Measurements from ENCODE around the gene GALNT13.

The GALNT13 gene

GRCh38 chr2:153944800-153945199 is 73.1 kb downstream of the GALNT13 start:
- DNase-seq (ENCODE audit: low read depth in 2 of 2) = no peak

- no peak for DNase-seq (ENCODE audit: low read depth in 2 of 2)
Measured at GRCh38 chr2:153946036-153946435, 74.3 kb downstream of the GALNT13 start.

- DNase-seq (ENCODE audit: low read depth in 2 of 2) = no peak
Measured at GRCh38 chr2:153953761-153954160, 82.0 kb downstream of the GALNT13 start.

- no peak for DNase-seq (ENCODE audit: low read depth in 2 of 2)
Measured at GRCh38 chr2:153963256-153963655, 91.5 kb downstream of the GALNT13 start.

GRCh38 chr2:153967248-153967973 is 95.7 kb downstream of the GALNT13 start:
- no peak for DNase-seq (ENCODE audit: low read depth in 2 of 2)

DNA sequence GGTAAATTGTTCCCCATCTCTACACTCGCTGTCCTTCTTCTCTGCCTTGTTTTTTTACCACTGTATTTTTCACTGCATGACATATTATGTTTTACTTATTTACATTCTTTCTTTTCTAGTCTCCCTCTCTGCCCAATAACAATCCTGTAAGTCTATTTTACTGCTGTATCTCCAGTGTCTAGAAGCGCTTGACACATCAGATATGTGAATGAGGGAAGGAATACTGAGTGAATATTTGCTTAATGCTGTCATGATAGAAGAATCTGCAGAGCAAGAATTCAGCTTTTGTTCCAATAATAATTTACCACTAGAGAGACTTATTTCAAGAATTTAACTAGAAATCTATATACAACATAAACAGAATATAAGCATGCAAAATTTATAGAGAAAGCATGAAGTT is 99.5 kb downstream of the GALNT13 start:
- DNase-seq (ENCODE audit: low read depth in 2 of 2) = no peak

GRCh38 chr2:153971855-153972254 is 100.1 kb downstream of the GALNT13 start:
- no peak for DNase-seq (ENCODE audit: low read depth in 2 of 2)

DNA sequence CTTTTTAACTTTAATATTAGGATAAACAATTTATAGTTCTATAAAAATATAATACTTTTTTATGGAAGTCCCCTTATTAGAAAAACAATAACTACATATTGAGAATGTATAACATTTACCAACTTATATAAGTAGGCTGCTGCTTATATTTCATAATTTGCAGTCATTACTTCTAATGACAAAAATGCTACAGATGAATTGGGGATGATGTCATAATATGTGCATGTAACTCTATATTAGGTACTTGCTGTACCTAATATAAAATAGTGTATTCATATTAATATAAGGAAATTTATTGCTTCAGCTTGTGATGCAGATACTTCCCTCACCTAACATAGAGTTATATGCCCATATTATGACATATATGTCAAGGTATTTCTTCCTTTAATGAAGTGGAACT is 100.7 kb downstream of the GALNT13 start:
- DNase-seq (ENCODE audit: low read depth in 2 of 2) = no peak

DNA sequence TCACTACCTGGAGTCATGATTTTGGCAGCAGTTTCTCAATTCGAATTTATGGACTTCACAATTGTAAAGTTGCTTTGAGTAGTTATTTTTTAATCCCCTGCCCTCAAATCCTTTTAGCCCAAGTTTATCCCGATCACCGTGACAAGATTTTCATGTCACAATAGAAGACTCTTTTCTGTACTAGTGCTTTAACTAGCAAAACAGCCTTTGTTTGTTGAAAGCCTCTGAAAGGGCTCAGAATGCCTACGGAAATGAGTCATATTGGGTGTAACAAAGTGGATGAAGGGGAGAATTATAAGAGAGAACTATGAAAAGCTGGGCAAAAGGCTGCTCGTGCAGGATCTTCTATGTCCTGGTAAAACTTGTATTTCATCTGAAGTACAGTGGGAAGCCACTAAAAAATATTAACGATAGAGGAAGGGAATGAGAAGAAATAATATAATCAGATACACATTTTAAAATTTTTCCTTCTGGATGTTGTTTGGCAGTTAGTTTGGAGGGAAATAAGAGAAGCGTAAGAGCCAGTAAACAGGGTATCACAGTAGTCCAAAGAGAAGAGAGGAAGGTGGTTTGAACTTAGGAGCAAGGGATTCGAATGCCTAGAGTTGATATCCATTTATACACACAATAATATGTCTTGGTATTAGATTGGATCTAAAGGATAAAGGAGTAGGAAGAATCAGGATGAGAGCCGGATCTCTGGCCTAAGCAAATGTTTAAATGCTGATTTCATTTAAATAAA is 114.9 kb downstream of the GALNT13 start:
- no peak for DNase-seq (ENCODE audit: low read depth in 2 of 2)

DNA sequence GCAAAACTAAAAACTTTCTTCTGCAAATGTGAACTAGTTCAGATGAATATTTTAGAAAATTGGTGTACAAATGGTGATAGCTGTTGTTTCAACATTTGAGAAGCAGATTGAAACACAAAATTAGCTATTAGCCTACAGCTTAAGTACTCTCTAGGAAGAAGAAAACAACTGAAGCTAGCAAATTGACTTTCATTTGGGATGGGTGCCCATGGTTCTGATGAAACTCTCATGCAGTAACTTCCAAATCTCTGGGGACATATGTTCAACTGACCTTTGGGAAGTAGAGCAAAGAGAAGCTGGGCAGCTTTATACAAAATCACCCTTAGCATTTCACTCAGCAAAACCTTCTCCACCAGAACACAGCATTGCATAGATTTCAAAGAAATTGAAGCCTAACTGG is 119.0 kb downstream of the GALNT13 start:
- no peak for DNase-seq (ENCODE audit: low read depth in 2 of 2)

GRCh38 chr2:154013514-154013913 is 141.8 kb downstream of the GALNT13 start:
- no peak for DNase-seq (ENCODE audit: low read depth in 2 of 2)

- DNase-seq (ENCODE audit: low read depth in 2 of 2) = no peak
Measured at GRCh38 chr2:154015233-154015632, 143.5 kb downstream of the GALNT13 start.

DNA sequence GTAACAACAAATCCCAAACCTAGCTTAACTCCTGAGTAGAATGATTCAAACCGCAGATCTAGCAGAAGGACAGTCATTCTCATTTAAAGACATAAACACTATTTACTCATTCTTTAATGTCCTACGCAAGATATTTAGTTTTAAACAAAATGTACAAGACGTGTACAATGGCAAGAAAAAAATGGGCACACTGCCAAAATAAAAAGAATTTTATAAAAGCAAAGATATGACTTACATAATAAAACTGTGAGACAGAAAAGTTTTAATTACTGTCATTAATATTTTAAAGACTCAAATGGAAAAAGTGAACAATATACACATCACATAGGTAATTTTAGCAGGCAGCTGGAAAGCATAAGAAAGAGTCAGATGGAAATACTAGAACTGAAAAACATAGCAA is 157.8 kb downstream of the GALNT13 start:
- no peak for DNase-seq (ENCODE audit: low read depth in 2 of 2)

DNA sequence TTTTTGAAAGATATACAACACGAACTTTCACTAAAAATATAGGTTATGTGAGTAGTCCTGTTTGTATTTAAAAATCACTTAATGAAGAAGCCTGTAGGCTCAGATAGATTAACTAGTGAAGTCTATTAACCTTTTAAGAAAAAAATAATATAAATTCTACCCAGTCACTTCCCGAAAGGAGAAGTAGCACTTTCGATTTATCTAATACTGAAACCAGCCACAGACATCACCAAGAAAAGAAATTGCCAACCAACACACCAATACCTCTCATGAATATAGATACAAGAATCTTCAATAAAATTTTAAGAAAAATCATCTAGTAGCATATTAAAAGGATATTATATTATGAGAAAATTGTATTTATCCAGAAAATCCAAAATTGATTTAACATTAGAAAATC is 160.5 kb downstream of the GALNT13 start:
- no peak for DNase-seq (ENCODE audit: low read depth in 2 of 2)

DNA sequence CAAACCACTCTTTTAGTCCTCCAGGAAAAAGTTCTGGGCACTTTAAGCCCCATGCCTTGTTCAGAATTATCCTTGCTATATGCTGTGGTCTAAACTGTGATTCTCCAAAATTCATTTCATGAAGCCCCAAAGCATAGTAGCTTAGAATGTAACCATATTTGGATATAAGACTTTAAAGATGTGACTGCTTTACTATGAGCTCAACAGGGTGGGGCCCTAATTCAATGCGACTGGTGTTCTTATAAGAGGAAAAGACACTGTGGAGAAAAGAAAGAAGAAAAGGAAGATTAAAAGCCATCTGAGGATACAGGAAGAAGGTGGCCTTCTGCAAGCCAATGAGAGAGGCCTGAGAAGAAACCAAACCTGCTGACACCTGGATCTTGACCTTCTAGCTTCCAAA is 174.8 kb downstream of the GALNT13 start:
- no peak for DNase-seq (ENCODE audit: low read depth in 2 of 2)

GRCh38 chr2:154048905-154049304 is 177.2 kb downstream of the GALNT13 start:
- no peak for DNase-seq (ENCODE audit: low read depth in 2 of 2)

GRCh38 chr2:154049561-154049960 is 177.8 kb downstream of the GALNT13 start:
- DNase-seq (ENCODE audit: low read depth in 2 of 2) = no peak

DNA sequence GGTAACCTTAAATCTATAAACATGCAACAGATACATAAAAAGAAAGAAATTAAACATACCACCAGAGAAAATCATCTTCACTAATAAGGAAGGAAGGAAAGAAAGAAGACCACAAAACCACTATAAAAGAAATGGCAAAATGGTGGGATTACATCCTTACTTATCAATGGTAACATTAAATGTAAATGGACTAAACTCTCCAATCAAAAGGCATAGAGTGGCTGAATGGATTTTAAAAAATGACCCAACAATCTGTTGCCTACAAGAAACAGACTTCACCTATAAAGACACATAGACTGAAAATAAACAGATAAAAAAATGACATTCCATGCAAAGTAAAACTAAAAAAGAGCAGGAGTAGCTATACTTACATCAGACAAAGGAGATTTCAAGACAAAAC is 195.4 kb downstream of the GALNT13 start:
- no peak for DNase-seq (ENCODE audit: low read depth in 2 of 2)

- no peak for DNase-seq (ENCODE audit: low read depth in 2 of 2)
Measured at GRCh38 chr2:154078926-154079325, 207.2 kb downstream of the GALNT13 start.

- no peak for DNase-seq (ENCODE audit: low read depth in 2 of 2)
Measured at GRCh38 chr2:154092571-154092970, 220.8 kb downstream of the GALNT13 start.

DNA sequence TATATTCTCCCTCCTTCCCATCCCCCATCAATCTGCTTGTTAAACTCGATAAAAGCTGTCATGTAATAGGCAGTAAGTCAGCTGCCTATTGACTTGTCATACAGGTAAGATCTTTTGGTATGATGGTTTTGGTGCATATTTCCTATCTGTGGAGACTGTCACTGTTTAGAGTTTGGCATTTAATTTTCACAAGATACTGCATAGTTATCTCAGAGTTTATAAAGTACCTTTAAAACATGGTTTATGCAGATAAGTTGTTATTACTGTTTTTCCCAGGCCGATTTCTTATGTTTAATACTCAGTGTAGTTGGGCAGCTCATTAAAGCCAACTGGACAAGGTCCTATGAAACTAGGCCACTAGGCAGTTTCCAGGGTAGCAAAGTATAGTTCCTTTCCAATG is 222.1 kb downstream of the GALNT13 start:
- no peak for DNase-seq (ENCODE audit: low read depth in 2 of 2)

DNA sequence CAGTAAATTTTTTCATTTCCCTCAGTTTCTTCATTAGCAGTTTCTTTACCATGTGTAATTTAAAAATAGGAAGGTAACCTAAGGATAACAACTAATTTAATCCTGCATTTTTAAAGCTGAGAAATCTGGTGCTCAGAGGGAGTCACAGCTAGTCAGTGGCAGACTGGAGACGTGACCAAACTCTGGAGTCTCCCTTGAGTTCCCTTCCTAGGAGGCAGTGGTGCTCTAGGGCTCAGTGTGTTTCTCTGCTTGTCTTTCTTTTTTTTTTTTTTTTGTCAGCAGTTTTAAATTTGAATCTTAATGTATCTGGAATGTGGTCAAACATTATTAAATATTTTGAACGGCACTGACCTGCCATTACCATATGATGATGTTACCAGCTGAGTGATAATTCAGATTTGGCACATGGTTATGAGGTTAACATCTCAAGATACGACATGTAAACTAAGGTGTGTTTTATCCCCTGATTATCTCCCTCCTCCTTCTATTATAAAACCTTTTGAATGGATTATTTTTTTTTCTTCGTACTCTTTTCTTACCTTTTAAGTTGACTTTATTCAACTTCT is 226.2 kb downstream of the GALNT13 start:
- no peak for DNase-seq (ENCODE audit: low read depth in 2 of 2)

DNA sequence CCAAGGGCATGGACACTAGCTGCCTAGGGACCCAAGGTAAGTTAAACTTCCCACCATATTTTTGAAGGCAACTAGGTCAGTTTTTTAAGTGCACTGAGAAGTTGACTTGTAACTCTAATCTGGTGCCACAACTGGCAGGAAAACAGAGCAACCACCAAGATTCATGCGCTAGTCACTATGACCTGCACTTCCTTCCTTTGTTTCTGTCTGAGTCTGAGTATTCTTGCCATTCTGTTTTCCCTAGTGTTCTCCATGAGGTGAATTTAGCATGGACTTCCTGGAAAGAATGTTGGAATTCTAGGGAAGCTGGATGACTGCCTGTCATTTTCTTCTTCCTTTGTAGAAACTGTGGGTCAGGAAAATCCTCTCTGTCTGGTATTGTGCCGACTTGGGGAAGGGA is 249.0 kb downstream of the GALNT13 start:
- DNase-seq (ENCODE audit: low read depth in 2 of 2) = no peak
